ENCODE measurements around the gene C21orf91.

The C21orf91 gene

GRCh38 chr21:17799414-17800164 lies 19.6 kb downstream of the C21orf91 start:
- H3K4me3 ChIP-seq (ENCODE audit: low read length) = no peak overlapping the region
- no peak for TF ChIP-seq CTCF (IDR thresholded peaks at IDR 0.05; ENCODE audit: insufficient read depth, low read depth, low read length, missing control alignments)
- DNase-seq (ENCODE audit: low read depth) = no peak

- H3K4me3 ChIP-seq (ENCODE audit: low read length) = no peak overlapping the region
- no peak for DNase-seq (ENCODE audit: low read depth)
- TF ChIP-seq CTCF (IDR thresholded peaks at IDR 0.05; ENCODE audit: insufficient read depth, low read depth, low read length, missing control alignments) = no peak
Observed at GRCh38 chr21:17798796-17799195, 20.4 kb downstream of the C21orf91 start.

DNA sequence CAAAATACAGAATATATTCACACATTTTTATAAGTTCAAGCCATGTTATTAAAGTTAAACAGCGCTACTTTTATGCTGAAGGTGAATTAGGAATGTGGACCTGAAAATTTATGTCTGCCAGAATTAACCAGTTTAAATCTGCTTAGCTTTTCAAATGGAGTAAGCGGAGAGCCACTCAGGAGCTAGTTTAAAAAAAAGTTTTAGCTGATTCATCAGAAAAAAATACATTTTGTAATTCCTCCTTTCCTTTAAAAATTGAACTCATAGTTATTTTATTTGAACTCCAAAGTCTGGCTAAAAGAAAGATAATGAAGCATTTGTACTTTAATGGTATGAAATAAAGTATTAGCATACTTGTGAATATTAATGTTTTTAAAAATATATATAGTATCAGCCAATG lies 21.2 kb downstream of the C21orf91 start:
- no peak overlapping the region for H3K4me3 ChIP-seq (ENCODE audit: low read length)
- DNase-seq (ENCODE audit: low read depth) = no peak
- no peak for TF ChIP-seq CTCF (IDR thresholded peaks at IDR 0.05; ENCODE audit: insufficient read depth, low read depth, low read length, missing control alignments)

GRCh38 chr21:17796503-17796902 lies 22.7 kb downstream of the C21orf91 start:
- TF ChIP-seq CTCF (IDR thresholded peaks at IDR 0.05; ENCODE audit: insufficient read depth, low read depth, low read length, missing control alignments) = no peak
- no peak overlapping the region for H3K4me3 ChIP-seq (ENCODE audit: low read length)
- DNase-seq (ENCODE audit: low read depth) = no peak

DNA sequence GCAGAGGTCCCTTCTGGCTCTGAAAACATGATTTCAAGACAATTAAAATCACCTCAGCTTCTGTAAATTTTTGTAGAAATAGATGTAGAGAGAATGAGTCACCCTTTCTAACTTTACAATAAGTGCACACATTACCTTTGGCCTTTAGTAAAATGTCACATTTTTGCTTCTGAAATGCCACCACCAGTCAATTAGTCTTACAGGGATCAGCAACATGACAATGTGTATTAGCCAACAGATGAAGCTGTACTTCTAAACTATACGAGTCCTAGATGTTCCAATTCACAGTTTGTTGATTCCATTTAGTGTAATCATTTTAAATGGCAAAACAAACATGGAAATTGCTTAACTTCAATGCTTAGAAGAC lies 23.1 kb downstream of the C21orf91 start:
- H3K4me3 ChIP-seq (ENCODE audit: low read length) = no peak overlapping the region
- DNase-seq (ENCODE audit: low read depth) = no peak
- TF ChIP-seq CTCF (IDR thresholded peaks at IDR 0.05; ENCODE audit: insufficient read depth, low read depth, low read length, missing control alignments) = no peak

- no peak for TF ChIP-seq CTCF (IDR thresholded peaks at IDR 0.05; ENCODE audit: insufficient read depth, low read depth, low read length, missing control alignments)
- no peak for DNase-seq (ENCODE audit: low read depth)
- H3K4me3 ChIP-seq (ENCODE audit: low read length) = no peak overlapping the region
Observed at GRCh38 chr21:17795146-17796036, 23.8 kb downstream of the C21orf91 start.
